Sigmoid colon (tissue), 4 donors: Measurements from ENCODE around the gene PRMT7.

Experiments used
- POLR2A ChIP-seq, 2 donors: fragments of 450-650 bp; IDR thresholded peaks; one replicate each; pipeline ENCODE4 v1.6.1; 2016; ENCODE audit warnings: antibody characterized with exemption in 2 of 2, mild to moderate bottlenecking in 2 of 2, moderate library complexity in 2 of 2
- POLR2AphosphoS5 ChIP-seq, 4 donors: sonication (generic); formaldehyde crosslinking; IDR thresholded peaks; one replicate each; pipeline ENCODE4 v1.6.1; 2017; ENCODE audit warnings: antibody characterized with exemption in 4 of 4
- TF ChIP-seq, protein P1 (sequence below), 4 experiments: fragments of 450-650 bp in 3 of 4; fragments of 200-600 bp in 1 of 4; IDR thresholded peaks; one replicate each; pipeline ENCODE4 v1.5.1; 2016 to 2019; ENCODE audit warnings: antibody characterized with exemption in 4 of 4, mild to moderate bottlenecking in 3 of 4, moderate library complexity in 2 of 4

DNA sequence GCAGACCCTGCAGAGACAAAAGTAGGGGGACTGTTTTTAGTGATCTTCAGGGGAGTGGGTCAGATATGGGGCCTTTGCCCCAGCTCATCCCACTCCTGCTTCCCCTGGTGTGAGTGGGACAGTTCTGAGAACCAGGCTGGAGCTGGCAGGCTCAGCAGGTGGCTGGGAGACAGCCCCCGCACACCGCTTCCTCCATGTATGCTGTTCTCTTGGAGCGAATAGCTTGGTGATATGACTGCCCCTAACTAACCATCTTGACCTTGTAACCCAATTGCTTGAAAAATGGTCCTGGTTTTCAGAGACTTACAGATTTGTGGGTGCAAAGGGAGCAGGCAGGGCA, 61.5 kb downstream of the PRMT7 start:
- TF ChIP-seq, protein P1, sequence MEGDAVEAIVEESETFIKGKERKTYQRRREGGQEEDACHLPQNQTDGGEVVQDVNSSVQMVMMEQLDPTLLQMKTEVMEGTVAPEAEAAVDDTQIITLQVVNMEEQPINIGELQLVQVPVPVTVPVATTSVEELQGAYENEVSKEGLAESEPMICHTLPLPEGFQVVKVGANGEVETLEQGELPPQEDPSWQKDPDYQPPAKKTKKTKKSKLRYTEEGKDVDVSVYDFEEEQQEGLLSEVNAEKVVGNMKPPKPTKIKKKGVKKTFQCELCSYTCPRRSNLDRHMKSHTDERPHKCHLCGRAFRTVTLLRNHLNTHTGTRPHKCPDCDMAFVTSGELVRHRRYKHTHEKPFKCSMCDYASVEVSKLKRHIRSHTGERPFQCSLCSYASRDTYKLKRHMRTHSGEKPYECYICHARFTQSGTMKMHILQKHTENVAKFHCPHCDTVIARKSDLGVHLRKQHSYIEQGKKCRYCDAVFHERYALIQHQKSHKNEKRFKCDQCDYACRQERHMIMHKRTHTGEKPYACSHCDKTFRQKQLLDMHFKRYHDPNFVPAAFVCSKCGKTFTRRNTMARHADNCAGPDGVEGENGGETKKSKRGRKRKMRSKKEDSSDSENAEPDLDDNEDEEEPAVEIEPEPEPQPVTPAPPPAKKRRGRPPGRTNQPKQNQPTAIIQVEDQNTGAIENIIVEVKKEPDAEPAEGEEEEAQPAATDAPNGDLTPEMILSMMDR (IDR thresholded peaks at IDR 0.05): no peak
- no peak for TF ChIP-seq POLR2AphosphoS5 (IDR thresholded peaks at IDR 0.05)
- TF ChIP-seq POLR2A (IDR thresholded peaks at IDR 0.05): no peak
